Fibroblast of lung (primary cell): ENCODE data around the gene PRDM11. TPM values are rescaled to one million over a fixed set of nuclear protein-coding genes. Genes with fewer than 3 reads are reported as not detected.

ENCODE experiments used
- DNase-seq, 2 donors: peaks; one replicate each; pipeline versions ENCODE4 v3.0.0 to v3.0.0-alpha.2; 2010; ENCODE audit warnings: low read depth in 2 of 2
- H2AFZ ChIP-seq: 2 replicates; pipeline ENCODE4 v1.5.1; 2012; ENCODE audit warnings: low read length, control low read depth, inconsistent platforms
- H3K27ac ChIP-seq: 2 replicates; pipeline ENCODE4 v1.5.1; 2011; ENCODE audit warnings: low read length, control low read depth; ENCODE audit not compliant: insufficient read depth
- H3K27me3 ChIP-seq: 2 replicates; pipeline ENCODE4 v1.5.1; 2011; ENCODE audit warnings: mild to moderate bottlenecking, low read length; ENCODE audit not compliant: control insufficient read depth, insufficient read depth
- H3K36me3 ChIP-seq: 2 replicates; pipeline ENCODE4 v1.5.1; 2011; ENCODE audit warnings: low read length; ENCODE audit not compliant: control insufficient read depth, insufficient read depth
- H3K4me1 ChIP-seq: 2 replicates; pipeline ENCODE4 v1.5.1; 2011; ENCODE audit warnings: low read length; ENCODE audit not compliant: control insufficient read depth, insufficient read depth; ENCODE audit errors: extremely low read depth
- H3K4me2 ChIP-seq: 2 replicates; pipeline ENCODE4 v1.5.1; 2011; ENCODE audit warnings: low read length, control low read depth; ENCODE audit not compliant: insufficient read depth; ENCODE audit errors: extremely low read depth
- H3K4me3 ChIP-seq, 4 experiments: fragments of 200-600 bp in 1 of 4; sonication (generic) in 1 of 4; replicated peaks in 1 of 4; 2 replicates each; pipeline ENCODE4 v1.5.1; 2011 to 2016; ENCODE audit warnings: low read length in 4 of 4, low read depth in 3 of 4, mild to moderate bottlenecking in 3 of 4, control low read depth in 2 of 4, inconsistent platforms in 1 of 4, mixed read lengths in 1 of 4; ENCODE audit not compliant: insufficient read depth in 1 of 4; ENCODE audit errors: control extremely low read depth in 1 of 4
- H3K79me2 ChIP-seq: 2 replicates; pipeline ENCODE4 v1.5.1; 2012; ENCODE audit warnings: mild to moderate bottlenecking, low read length, inconsistent platforms; ENCODE audit not compliant: control insufficient read depth, insufficient read depth
- H3K9ac ChIP-seq: 2 replicates; pipeline ENCODE4 v1.5.1; 2011; ENCODE audit warnings: mild to moderate bottlenecking, low read length, control low read depth; ENCODE audit not compliant: insufficient read depth
- H3K9me3 ChIP-seq: 2 replicates; pipeline ENCODE4 v1.5.1; 2012; ENCODE audit warnings: low read depth, low read length; ENCODE audit not compliant: control insufficient read depth, insufficient read depth
- H4K20me1 ChIP-seq: 2 replicates; pipeline ENCODE4 v1.5.1; 2011; ENCODE audit warnings: low read length; ENCODE audit not compliant: control insufficient read depth, insufficient read depth; ENCODE audit errors: extremely low read depth
- EZH2 ChIP-seq: IDR thresholded peaks from 2 replicates; pipeline ENCODE4 v1.5.1; 2012; ENCODE audit warnings: low read length, control low read depth, mild to moderate bottlenecking; ENCODE audit errors: missing control alignments
- polyA plus RNA-seq, 2 donors: library from polyadenylated mRNA; depleted of rRNA in 1 of 2; stranded (reverse) in 1 of 2; unstranded in 1 of 2; fragments of >200 nt; gene quantifications; 2 replicates each; pipeline ENCODE4 v1.2.1, GENCODE V29; 2011 to 2012; ENCODE audit warnings: missing spikeins in 1 of 2
- total RNA-seq: library from RNA; depleted of rRNA; stranded (reverse); fragments of >200 nt; gene quantifications from 2 replicates; pipeline ENCODE4 v1.2.1, GENCODE V29; 2014
- TF ChIP-seq, protein P1 (sequence below), 2 donors: IDR thresholded peaks in 1 of 2; conservative IDR thresholded peaks in 1 of 2; 1 replicate in 1 of 2; 2 replicates in 1 of 2; pipeline ENCODE4 v1.5.1; 2011 to 2012; ENCODE audit warnings: low read length in 2 of 2, control low read depth in 1 of 2, inconsistent platforms in 1 of 2, low read depth in 1 of 2, mild to moderate bottlenecking in 1 of 2

The PRDM11 gene
- total and polyA plus RNA-seq, 2 donors (not counting 1 experiment from before 2014, with no cell fraction given): 3.1 to 4.0 TPM

- H4K20me1 ChIP-seq: no peaks in the 10 kb centered on the region
- no peak overlapping the region for H3K9ac ChIP-seq
- peaks cover 4% of the 10 kb centered on the region for H3K27me3 ChIP-seq
- H3K36me3 ChIP-seq: no peaks in the 10 kb centered on the region
- no peaks in the 10 kb centered on the region for H3K79me2 ChIP-seq
- DNase-seq: no peak
- H3K4me2 ChIP-seq: no peak overlapping the region
- no peak overlapping the region for H3K27ac ChIP-seq
- no peak overlapping the region for H2AFZ ChIP-seq
- TF ChIP-seq, protein P1, sequence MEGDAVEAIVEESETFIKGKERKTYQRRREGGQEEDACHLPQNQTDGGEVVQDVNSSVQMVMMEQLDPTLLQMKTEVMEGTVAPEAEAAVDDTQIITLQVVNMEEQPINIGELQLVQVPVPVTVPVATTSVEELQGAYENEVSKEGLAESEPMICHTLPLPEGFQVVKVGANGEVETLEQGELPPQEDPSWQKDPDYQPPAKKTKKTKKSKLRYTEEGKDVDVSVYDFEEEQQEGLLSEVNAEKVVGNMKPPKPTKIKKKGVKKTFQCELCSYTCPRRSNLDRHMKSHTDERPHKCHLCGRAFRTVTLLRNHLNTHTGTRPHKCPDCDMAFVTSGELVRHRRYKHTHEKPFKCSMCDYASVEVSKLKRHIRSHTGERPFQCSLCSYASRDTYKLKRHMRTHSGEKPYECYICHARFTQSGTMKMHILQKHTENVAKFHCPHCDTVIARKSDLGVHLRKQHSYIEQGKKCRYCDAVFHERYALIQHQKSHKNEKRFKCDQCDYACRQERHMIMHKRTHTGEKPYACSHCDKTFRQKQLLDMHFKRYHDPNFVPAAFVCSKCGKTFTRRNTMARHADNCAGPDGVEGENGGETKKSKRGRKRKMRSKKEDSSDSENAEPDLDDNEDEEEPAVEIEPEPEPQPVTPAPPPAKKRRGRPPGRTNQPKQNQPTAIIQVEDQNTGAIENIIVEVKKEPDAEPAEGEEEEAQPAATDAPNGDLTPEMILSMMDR (conservative IDR thresholded peaks at IDR 0.05 in 1 of 2, IDR thresholded peaks at IDR 0.05 in 1 of 2; ENCODE audit: low read depth in 1 of 2, low read length in 2 of 2): no peak
- no peak for TF ChIP-seq EZH2
- no peak overlapping the region for H3K4me3 ChIP-seq
- H3K4me1 ChIP-seq: no peaks in the 10 kb centered on the region
- H3K9me3 ChIP-seq: no peaks in the 10 kb centered on the region
Measured at GRCh38 chr11:45245218-45246045, 99.0 kb downstream of the PRDM11 start.

DNA sequence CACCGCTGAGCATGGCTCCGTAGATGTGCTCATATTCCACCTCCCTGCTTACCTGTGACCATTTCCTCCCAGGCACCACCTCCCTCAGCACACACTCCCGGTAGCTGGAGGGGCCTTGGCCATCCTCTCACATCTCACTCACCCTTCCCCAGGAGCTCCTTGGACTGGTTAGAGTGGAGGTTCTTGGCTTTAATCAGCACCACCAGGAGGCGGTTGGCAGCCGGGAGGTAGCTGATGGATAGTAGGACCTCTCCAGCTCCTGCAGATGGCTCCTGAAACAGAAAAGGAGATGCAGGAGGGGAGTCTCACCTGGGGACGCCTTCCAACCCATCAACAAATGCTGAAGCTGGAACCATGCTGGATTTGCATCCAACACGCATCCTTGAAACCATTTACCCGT lies 99.8 kb downstream of the PRDM11 start:
- Histone ChIP-seq H3K9me3 (no peaks in the 10 kb centered on the region), H3K9ac (no peak overlapping the region), H3K4me1 (no peaks in the 10 kb centered on the region), H3K4me3 (no peak overlapping the region), H3K4me2 (no peak overlapping the region), H3K27me3 (peaks cover 4% of the 10 kb centered on the region), H3K27ac (no peak overlapping the region), H3K36me3 (no peaks in the 10 kb centered on the region), H3K79me2 (no peaks in the 10 kb centered on the region), H4K20me1 (no peaks in the 10 kb centered on the region), H2AFZ (no peak overlapping the region)
- DNase-seq: no peak
- TF ChIP-seq, protein P1 (conservative IDR thresholded peaks at IDR 0.05 in 1 of 2, IDR thresholded peaks at IDR 0.05 in 1 of 2; ENCODE audit: low read depth in 1 of 2, low read length in 2 of 2): no peak
- no peak for TF ChIP-seq EZH2

GRCh38 chr11:45247433-45247832 lies 101.0 kb downstream of the PRDM11 start:
- no peak overlapping the region for H3K9ac ChIP-seq
- no peak overlapping the region for H2AFZ ChIP-seq
- H3K4me3 ChIP-seq: no peak overlapping the region
- no peak for DNase-seq
- H3K4me2 ChIP-seq: no peak overlapping the region
- no peaks in the 10 kb centered on the region for H3K79me2 ChIP-seq
- no peak overlapping the region for H3K27ac ChIP-seq
- H3K4me1 ChIP-seq: no peaks in the 10 kb centered on the region
- no peaks in the 10 kb centered on the region for H4K20me1 ChIP-seq
- H3K36me3 ChIP-seq: no peaks in the 10 kb centered on the region
- H3K27me3 ChIP-seq: peaks cover 4% of the 10 kb centered on the region
- TF ChIP-seq EZH2: no peak
- TF ChIP-seq, protein P1 (conservative IDR thresholded peaks at IDR 0.05 in 1 of 2, IDR thresholded peaks at IDR 0.05 in 1 of 2; ENCODE audit: low read depth in 1 of 2, low read length in 2 of 2): no peak
- H3K9me3 ChIP-seq: no peaks in the 10 kb centered on the region
